HCT116 (cell line): ENCODE data around the gene TMC6. TPM values are rescaled to one million over a fixed set of nuclear protein-coding genes. Genes with fewer than 3 reads are reported as not detected.
A peak's percentile ranks its signal among the peaks of the same experiment; 100 is the strongest.

Experiments
- ATAC-seq: fragments of 200-7000 bp; cut with Tn5 transposase; 2 replicates; pipeline ENCODE4 v1.9.1; 2020; ENCODE audit warnings: mild to moderate bottlenecking, moderate library complexity
- Bru-seq: library from RNA; stranded (reverse); fragments of 400-500 nt; gene quantifications from one replicate; lab custom pipeline; 2021; lab: Mats Ljungman, UMichigan
- BruChase-seq, 2 experiments: library from RNA; stranded (reverse); fragments of 400-500 nt; gene quantifications; one replicate each; lab custom pipeline; 2021; lab: Mats Ljungman, UMichigan
- BruUV-seq: library from RNA; stranded (reverse); fragments of 400-500 nt; replicated peaks from 2 replicates; lab custom pipeline; 2021; lab: Mats Ljungman, UMichigan
- CTCF ChIA-PET: fragments of 300-600 bp; sonication (Branson Sonifier 250); formaldehyde crosslinking; loops from one replicate; lab custom pipeline; 2021; ENCODE audit warnings: antibody characterized with exemption; lab: Charles Lee
- POLR2A ChIA-PET: fragments of 300-600, 350-600 bp; sonication (Branson Sonifier 250); formaldehyde crosslinking; loops from one replicate; lab custom pipeline; 2021; ENCODE audit warnings: antibody characterized with exemption; lab: Charles Lee
- RAD21 ChIA-PET, 2 experiments: fragments of 300-600 bp; sonication (Branson Sonifier 250); formaldehyde crosslinking; loops; one replicate each; lab custom pipeline; 2023; ENCODE audit warnings: low total read pairs in 2 of 2; ENCODE audit not compliant: uncharacterized antibody in 2 of 2, unreplicated experiment in 2 of 2, low non-redundant PET in 1 of 2; lab: Charles Lee
- DNase-seq: peaks from one replicate; pipeline ENCODE4 v3.0.0-alpha.2; 2010; ENCODE audit warnings: low read depth, low spot score
- H2AFZ ChIP-seq: fragments of 200-600 bp; shearing (Covaris generic), sonication (generic); 2 replicates; pipeline ENCODE4 v1.6.1; 2017; ENCODE audit warnings: low read depth, mixed run types, mixed read lengths, antibody characterized with exemption, low read length; ENCODE audit not compliant: poor library complexity, severe bottlenecking
- H3K27ac ChIP-seq: 2 replicates; pipeline ENCODE4 v1.5.1; 2012; ENCODE audit warnings: low read depth, low read length
- H3K27me3 ChIP-seq: fragments of 200-600 bp; sonication (generic); 2 replicates; pipeline ENCODE4 v1.6.1; 2016; ENCODE audit warnings: mixed run types, low read length, mixed read lengths; ENCODE audit not compliant: insufficient read depth
- H3K36me3 ChIP-seq, 2 experiments: fragments of 200-500 bp in 1 of 2; fragments of 200-600 bp in 1 of 2; sonication (Bioruptor generic) in 1 of 2; sonication (generic) in 1 of 2; 2 replicates each; pipeline versions ENCODE4 v1.5.1 to v1.6.1; 2014 to 2016; ENCODE audit warnings: low read length in 2 of 2, inconsistent platforms in 1 of 2, mixed read lengths in 1 of 2, mixed run types in 1 of 2; ENCODE audit not compliant: insufficient read depth in 2 of 2, control insufficient read depth in 1 of 2
- H3K4me1 ChIP-seq, 2 experiments: fragments of 200-600 bp in 1 of 2; sonication (generic) in 1 of 2; 2 replicates each; pipeline versions ENCODE4 v1.5.1 to v1.6.1; 2012 to 2017; ENCODE audit warnings: low read length in 2 of 2, inconsistent platforms in 1 of 2, mild to moderate bottlenecking in 1 of 2, mixed read lengths in 1 of 2, mixed run types in 1 of 2, moderate library complexity in 1 of 2; ENCODE audit not compliant: insufficient read depth in 2 of 2, control insufficient read depth in 1 of 2
- H3K4me2 ChIP-seq: fragments of 200-600 bp; sonication (generic); 2 replicates; pipeline ENCODE4 v1.6.1; 2017; ENCODE audit warnings: mixed run types, low read length, mixed read lengths
- H3K4me3 ChIP-seq, 2 experiments: fragments of 200-600 bp in 1 of 2; sonication (generic) in 1 of 2; replicated peaks in 1 of 2; 2 replicates each; pipeline ENCODE4 v1.5.1; 2011 to 2016; ENCODE audit warnings: low read length in 2 of 2, control low read depth in 1 of 2, low read depth in 1 of 2, mild to moderate bottlenecking in 1 of 2, mixed read lengths in 1 of 2, mixed run types in 1 of 2
- H3K79me2 ChIP-seq: fragments of 200-600 bp; sonication (generic); 2 replicates; pipeline ENCODE4 v1.6.1; 2017; ENCODE audit warnings: mild to moderate bottlenecking, mixed run types, low read length, moderate library complexity, mixed read lengths; ENCODE audit not compliant: insufficient read depth
- H3K9ac ChIP-seq: fragments of 200-600 bp; sonication (generic); 2 replicates; pipeline ENCODE4 v1.6.1; 2016; ENCODE audit warnings: low read length, mixed read lengths
- H3K9me2 ChIP-seq: fragments of 200-600 bp; sonication (generic), shearing (Covaris generic); 2 replicates; pipeline ENCODE4 v1.6.1; 2017; ENCODE audit warnings: mixed run types, mild to moderate bottlenecking, moderate library complexity; ENCODE audit not compliant: insufficient read depth
- H3K9me3 ChIP-seq, 2 experiments: fragments of 200-500 bp in 1 of 2; fragments of 200-600 bp in 1 of 2; sonication (Bioruptor generic) in 1 of 2; sonication (generic) in 1 of 2; 2 replicates each; pipeline ENCODE4 v1.6.1; 2014 to 2017; ENCODE audit warnings: low read length in 2 of 2, mixed read lengths in 2 of 2, inconsistent platforms in 1 of 2, low read depth in 1 of 2, mild to moderate bottlenecking in 1 of 2, mixed run types in 1 of 2, moderate library complexity in 1 of 2; ENCODE audit not compliant: control insufficient read depth in 1 of 2, insufficient read depth in 1 of 2
- H4K20me1 ChIP-seq: fragments of 200-600 bp; sonication (generic), shearing (Covaris generic); 2 replicates; pipeline ENCODE4 v1.6.1; 2017; ENCODE audit warnings: mixed run types, mild to moderate bottlenecking, moderate library complexity; ENCODE audit not compliant: insufficient read depth
- CEBPB ChIP-seq: IDR thresholded peaks from 2 replicates; pipeline ENCODE4 v1.6.1; 2012; ENCODE audit warnings: low read depth
- EZH2 ChIP-seq: fragments of 200-600 bp; sonication (generic); IDR thresholded peaks from 2 replicates; pipeline ENCODE4 v1.6.1; 2017; ENCODE audit warnings: antibody characterized with exemption, mixed run types
- FOSL1 ChIP-seq: IDR thresholded peaks from 2 replicates; pipeline ENCODE4 v1.6.1; 2012; ENCODE audit warnings: low read depth
- JUND ChIP-seq: IDR thresholded peaks from 2 replicates; pipeline ENCODE4 v1.6.1; 2012
- POLR2A ChIP-seq: IDR thresholded peaks from 2 replicates; pipeline ENCODE4 v1.7.0; 2011; ENCODE audit warnings: borderline replicate concordance; ENCODE audit not compliant: insufficient read depth, insufficient read length; ENCODE audit errors: extremely low read depth
- POLR2AphosphoS5 ChIP-seq: IDR thresholded peaks from 2 replicates; pipeline ENCODE4 v1.6.1; 2011; ENCODE audit warnings: mild to moderate bottlenecking, low read depth, low read length, moderate library complexity
- REST ChIP-seq: IDR thresholded peaks from 2 replicates; pipeline ENCODE4 v1.6.1; 2012; ENCODE audit warnings: low read depth
- SP1 ChIP-seq: IDR thresholded peaks from 2 replicates; pipeline ENCODE4 v1.6.1; 2012; ENCODE audit warnings: low read depth
- SRF ChIP-seq: IDR thresholded peaks from 2 replicates; pipeline ENCODE4 v1.6.1; 2012; ENCODE audit warnings: low read depth
- YY1 ChIP-seq: IDR thresholded peaks from 2 replicates; pipeline ENCODE4 v1.6.1; 2011; ENCODE audit warnings: low read length, low read depth, moderate library complexity, mild to moderate bottlenecking; ENCODE audit not compliant: insufficient replicate concordance; ENCODE audit errors: extremely low read depth
- ZBTB33 ChIP-seq: IDR thresholded peaks from 2 replicates; pipeline ENCODE4 v1.6.1; 2011; ENCODE audit warnings: mild to moderate bottlenecking, low read length, moderate library complexity; ENCODE audit not compliant: insufficient replicate concordance; ENCODE audit errors: extremely low read depth
- intact Hi-C: fragments of 100-400 bp; cut with micrococcal nuclease; formaldehyde crosslinking; loops from 2 replicates; pipeline ENCODE4 v1.10.0; 2022
- long read RNA-seq: library from polyadenylated mRNA; unstranded; transcript quantifications from one replicate; pipeline ENCODE4 v2.0.0, GENCODE V29; 2021; ENCODE audit not compliant: unreplicated experiment
- polyA plus RNA-seq: library from polyadenylated mRNA; unstranded; fragments of >200 nt; gene quantifications from 2 replicates; pipeline ENCODE4 v1.2.1, GENCODE V29; 2012; ENCODE audit warnings: missing spikeins
- total RNA-seq: library from RNA; stranded (reverse); gene quantifications from one replicate; pipeline ENCODE4 v1.2.1, GENCODE V29; 2021; ENCODE audit not compliant: unreplicated experiment

The TMC6 gene
- 142 TPM for total RNA-seq
- 93.2 and 96.7 TPM in 2 replicates for polyA plus RNA-seq
- Bru-seq, nascent RNA, result percentile 61 among the genes with signal in this experiment
- percentile 77 among the genes with signal in this experiment for BruChase-seq, experiment 1, labeled RNA remaining after a 6-hour chase
- percentile 78 among the genes with signal in this experiment for BruChase-seq, experiment 2, labeled RNA remaining after a 2-hour chase
- long read RNA-seq, full-length matches to known transcripts, result 23 of 175 reads
- long read RNA-seq, partial matches to known transcripts, result 76 of 175 reads
- long read RNA-seq, other reads (novel, unspliced or antisense), result 76 of 175 reads

- intact Hi-C loops, result loop anchor here (5.0 kb wide), 1 partner anchor 124 kb away; no protein-coding TSS in a partner anchor
- H4K20me1 ChIP-seq, result no peaks in the 10 kb centered on the region
- ChIA-PET CTCF (interaction anchor here (1.0 to 2.1 kb wide), 5 partner anchors 9 to 44 kb away, joined by 4 to 9 read pairs (median 6); no protein-coding TSS in a partner anchor), POLR2A (interaction anchor here (0.7 to 4.2 kb wide), 8 partner anchors 10 to 58 kb away, joined by 3 to 35 read pairs (median 4); partner anchors contain the start of genes AFMID and TK1), RAD21 (interaction anchor here (0.7 to 1.4 kb wide), 5 partner anchors 13 to 122 kb away, joined by 3 to 6 read pairs (median 4); partner anchors contain the start of gene AFMID (in 1 of the 2))
- no peaks in the 10 kb centered on the region for H3K9me3 ChIP-seq
- no peaks in the 10 kb centered on the region for H3K27me3 ChIP-seq
- H3K79me2 ChIP-seq, result peaks cover 17% of the 10 kb centered on the region; the same call in 1 of the 2 replicates
- H3K4me1 ChIP-seq, result peaks cover 39 to 62% of the 10 kb centered on the region in 2 experiments
- H3K9me2 ChIP-seq, result no peaks in the 10 kb centered on the region
- peak within 1 kb of the TSS; percentile 77 for H3K9ac ChIP-seq
- TF ChIP-seq CEBPB (no peak), SRF (no peak), JUND (no peak), REST (no peak), ZBTB33 (peak; percentile 54), POLR2A (peak; percentile 19), YY1 (peak; percentile 35), FOSL1 (no peak), POLR2AphosphoS5 (peak; percentile 94), EZH2 (no peak), SP1 (no peak)
- peak within 1 kb of the TSS; percentile 58 for H2AFZ ChIP-seq
- DNase-seq (peak; percentile 64), ATAC-seq (peak; percentile 81)
- no TSS peak for BruUV-seq
- H3K4me3 ChIP-seq, result peak within 1 kb of the TSS; percentile 89 to 92
- H3K36me3 ChIP-seq, result peaks cover 0 to 5% of the 10 kb centered on the region in 2 experiments; a peak in 2 of 4 replicates
- peak within 1 kb of the TSS; percentile 96 for H3K4me2 ChIP-seq
- H3K27ac ChIP-seq, result peak within 1 kb of the TSS; percentile 95
These were observed at the start of gene TMC6 for GRCh38 chr17:78128551-78129350. TSS of gene TMC6 (minus strand) at chr17:78128755. CDS start at chr17:78126832, 1,923 bp downstream.
